DLD1 (cell line): ENCODE data around the gene RPTOR.
"Not testable (repeated sequence)": the region's sequence is repeated elsewhere in the genome, so short reads cannot be mapped to it uniquely, and the experiment has no call there.

Source experiments
- in situ Hi-C: cut with HindIII; loops from 2 replicates; pipeline ENCODE4 v1.10.0; 2017; ENCODE audit warnings: low sequenced_read_pairs

RPTOR gene

GRCh38 chr17:80790981-80791742 lies 246.5 kb downstream of the RPTOR start:
- in situ Hi-C loops: no loop called here

GRCh38 chr17:80791758-80792284 lies 247.2 kb downstream of the RPTOR start:
- in situ Hi-C loops: no loop called here

GRCh38 chr17:80792373-80792781 lies 247.7 kb downstream of the RPTOR start:
- in situ Hi-C loops: no loop called here

- in situ Hi-C loops: no loop called here
Observed at GRCh38 chr17:80793421-80793820, 248.8 kb downstream of the RPTOR start.

DNA sequence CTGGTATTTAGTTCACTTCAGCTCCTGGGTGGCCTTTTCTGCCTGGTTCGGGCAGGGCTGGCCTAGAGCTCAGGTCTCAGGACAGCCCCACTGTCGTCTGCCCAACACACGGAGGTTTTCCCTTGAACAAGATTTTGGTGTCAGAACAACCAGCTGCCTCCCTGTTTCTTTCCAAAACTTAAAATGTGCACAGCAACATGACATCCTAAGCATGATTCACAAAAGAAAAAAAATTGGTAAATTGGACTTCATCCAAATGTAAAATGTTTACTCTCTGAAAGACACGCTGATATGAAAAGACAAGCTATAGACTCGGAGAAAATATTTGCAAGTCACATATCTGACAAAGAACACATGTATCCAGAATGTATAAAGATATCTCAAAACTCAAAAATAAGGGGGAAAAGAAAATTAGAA lies 249.2 kb downstream of the RPTOR start:
- in situ Hi-C loops: no loop called here

- in situ Hi-C loops: no loop called here
Observed at GRCh38 chr17:80794281-80795089, 249.8 kb downstream of the RPTOR start.

- in situ Hi-C loops: no loop called here
Observed at GRCh38 chr17:80795090-80795580, 250.5 kb downstream of the RPTOR start.

- in situ Hi-C loops: no loop called here
Observed at GRCh38 chr17:80795754-80796153, 251.1 kb downstream of the RPTOR start.

DNA sequence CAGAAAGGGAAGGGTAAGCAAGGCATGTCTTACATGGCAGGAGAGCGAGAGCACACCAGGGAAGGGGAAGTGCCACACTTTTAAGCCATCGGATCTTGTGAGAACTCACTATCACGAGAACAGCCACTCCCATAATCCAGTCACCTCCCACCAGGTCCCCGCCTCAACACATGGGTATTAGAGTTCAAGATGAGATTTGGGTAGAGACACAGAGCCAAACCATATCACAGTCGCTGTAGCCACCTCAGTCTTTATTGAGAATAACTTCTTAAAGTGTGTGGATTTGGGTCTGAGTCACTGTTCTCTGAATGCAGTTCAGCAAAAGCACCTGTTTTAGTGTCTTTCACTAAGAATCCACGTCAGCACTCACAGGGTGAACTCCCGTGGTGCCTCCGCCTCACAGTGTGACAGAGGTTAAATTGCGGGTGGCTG lies 251.8 kb downstream of the RPTOR start:
- in situ Hi-C loops: no loop called here

GRCh38 chr17:80797222-80797621 lies 252.6 kb downstream of the RPTOR start:
- in situ Hi-C loops: not testable (repeated sequence)

DNA sequence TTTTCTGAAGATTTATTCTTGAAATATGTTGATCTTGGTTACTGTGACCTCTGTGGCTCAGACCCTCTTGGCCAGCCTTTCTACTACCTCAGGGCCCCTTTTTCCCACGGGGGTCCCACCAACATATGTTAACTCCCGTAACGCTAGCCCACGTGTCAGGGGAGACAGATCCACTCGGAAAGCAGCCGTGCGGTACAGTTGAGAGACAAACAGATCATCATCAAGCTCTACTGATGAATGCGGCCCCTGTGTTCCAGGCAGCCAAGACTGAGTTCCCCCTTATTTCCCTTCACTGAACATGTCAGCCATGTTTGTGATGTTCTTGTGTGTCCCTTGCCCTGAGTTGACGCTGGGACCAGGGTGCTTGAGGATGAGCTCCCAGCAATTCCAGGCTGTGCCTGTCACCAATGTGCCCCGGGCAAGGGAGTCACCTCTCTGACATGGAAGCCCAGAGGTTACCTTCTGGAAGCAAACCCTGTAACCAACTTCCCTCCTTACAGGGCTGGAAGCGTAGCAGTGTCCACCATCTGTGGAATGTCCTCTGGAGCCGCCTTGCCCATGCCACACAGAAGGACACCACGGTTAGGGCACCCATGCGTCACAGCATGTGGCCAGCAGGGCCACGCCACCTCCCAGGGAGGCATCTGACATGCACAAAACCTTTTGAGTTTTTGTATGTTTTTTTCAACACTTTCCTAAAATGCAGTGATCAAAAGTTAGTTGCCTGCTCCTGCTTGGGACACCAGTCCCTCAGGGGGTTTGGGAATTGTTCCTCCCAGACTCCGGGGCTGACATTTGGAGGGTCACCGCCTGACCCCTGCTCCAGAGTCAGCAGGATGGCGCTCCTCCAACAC lies 253.3 kb downstream of the RPTOR start:
- in situ Hi-C loops: no loop called here

GRCh38 chr17:80798595-80799537 lies 254.2 kb downstream of the RPTOR start:
- in situ Hi-C loops: no loop called here

DNA sequence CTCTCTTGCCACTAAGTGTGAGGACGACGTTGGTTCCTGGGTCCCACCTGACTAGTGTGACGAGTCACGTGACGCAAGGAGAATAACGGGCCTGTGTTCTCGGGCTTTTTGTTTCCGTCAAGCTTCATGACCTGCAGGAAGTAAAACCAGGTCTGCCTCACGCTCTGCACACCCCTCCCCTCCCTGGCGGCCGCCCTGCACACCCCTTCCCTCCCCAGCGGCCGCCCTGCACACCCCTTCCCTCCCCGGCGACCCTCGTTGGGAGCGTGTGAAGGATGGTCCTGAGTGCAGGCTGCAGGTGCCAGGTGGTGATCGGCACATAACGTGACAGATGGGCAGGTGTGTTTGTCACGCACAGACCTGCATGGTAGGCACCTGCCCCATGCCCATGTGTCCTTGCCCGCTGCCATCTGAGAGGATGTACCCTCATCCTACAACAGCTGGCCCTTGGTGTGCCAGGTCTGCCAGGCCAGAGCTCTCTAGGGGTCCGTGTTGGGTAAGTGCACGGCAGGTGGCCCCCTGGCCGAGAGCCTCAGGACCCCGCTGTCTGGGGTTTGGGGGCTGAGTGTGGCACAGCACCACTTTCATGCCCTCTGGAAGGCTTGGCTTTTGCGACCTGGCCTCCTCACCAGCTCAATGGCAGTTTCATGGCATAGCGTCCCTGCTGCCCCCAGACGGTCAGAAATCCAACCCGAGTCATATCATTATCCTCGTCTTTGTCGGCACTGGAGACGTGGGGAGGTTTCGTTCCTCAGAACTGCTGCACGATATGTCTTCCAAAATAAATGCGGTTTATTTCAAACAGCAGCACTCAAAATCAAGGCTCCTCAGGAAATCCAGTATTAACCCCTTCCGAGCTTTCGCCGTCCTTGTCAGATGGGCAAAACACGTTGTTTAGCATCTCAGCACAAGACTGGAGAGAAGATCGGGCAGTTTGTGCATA lies 255.2 kb downstream of the RPTOR start:
- in situ Hi-C loops: no loop called here

DNA sequence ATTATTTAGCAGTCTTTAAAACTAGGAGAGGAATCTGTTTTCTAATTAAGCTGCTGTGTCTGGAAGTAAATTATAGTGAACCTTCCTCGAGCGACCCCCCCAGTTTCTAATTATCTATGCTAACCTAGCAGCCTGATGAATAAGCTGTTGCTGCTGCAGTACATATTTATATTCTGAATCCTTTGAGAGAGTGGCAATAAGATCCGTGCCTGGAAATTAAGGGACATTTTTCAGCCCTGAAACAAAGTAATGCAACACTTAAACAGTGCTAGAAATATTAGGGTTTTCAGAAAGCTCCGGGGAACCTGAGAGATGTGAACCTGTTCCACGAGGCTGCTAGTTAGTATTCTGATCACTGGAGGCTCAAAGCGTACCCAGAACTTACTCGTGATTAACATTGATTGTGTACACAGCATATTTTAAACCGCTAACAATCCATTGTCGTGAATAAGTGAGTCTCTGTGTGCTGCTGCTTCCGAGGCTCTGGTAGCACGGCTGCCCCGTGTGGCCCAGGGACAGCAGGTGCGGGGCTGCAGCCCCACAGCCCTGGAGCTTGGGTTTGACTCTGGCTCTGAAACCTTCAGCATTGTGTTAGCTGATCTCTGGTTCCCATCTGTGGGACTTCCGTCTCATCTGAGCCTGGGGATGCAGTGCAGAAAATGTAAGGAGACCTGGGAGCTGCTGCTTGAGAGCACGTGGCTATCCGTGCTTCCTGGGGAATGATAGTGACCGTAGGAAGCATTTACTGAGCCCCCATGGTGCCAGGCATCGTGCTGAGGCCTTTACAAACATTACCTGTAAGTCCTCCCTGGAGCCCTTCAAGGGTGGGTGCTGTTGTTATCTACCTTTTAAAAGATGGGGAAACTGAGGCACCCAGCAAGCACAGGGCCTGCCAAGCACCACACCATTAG lies 256.1 kb downstream of the RPTOR start:
- in situ Hi-C loops: no loop called here

GRCh38 chr17:80802626-80803450 lies 258.2 kb downstream of the RPTOR start:
- in situ Hi-C loops: no loop called here
